SK-N-SH treated with all-trans-retinoic acid at 6 μM for 48 hours (cell line): Measurements from ENCODE around the gene CLEC7A.

Source experiments
- ARNTL ChIP-seq: fragments of 450-650 bp; formaldehyde crosslinking; IDR thresholded peaks from 2 replicates; pipeline ENCODE4 v1.5.0; 2020; ENCODE audit warnings: low read depth, mild to moderate bottlenecking, moderate library complexity, borderline replicate concordance
- GLIS3 ChIP-seq: fragments of 250-450 bp; sonication (Bioruptor Pico); IDR thresholded peaks from 2 replicates; pipeline ENCODE4 v1.5.0; 2020; ENCODE audit warnings: mild to moderate bottlenecking, moderate library complexity
- PATZ1 ChIP-seq: fragments of 250-450 bp; sonication (Bioruptor Pico); IDR thresholded peaks from 2 replicates; pipeline ENCODE4 v1.8.0; 2020; ENCODE audit warnings: mild to moderate bottlenecking, moderate library complexity, borderline replicate concordance
- RARB ChIP-seq: fragments of 250-450 bp; sonication (Bioruptor Pico); IDR thresholded peaks from 2 replicates; pipeline ENCODE4 v1.8.0; 2021; ENCODE audit warnings: mild to moderate bottlenecking, moderate library complexity
- ZFP30 ChIP-seq: fragments of 450-650 bp; formaldehyde crosslinking; IDR thresholded peaks from 2 replicates; pipeline ENCODE4 v1.5.0; 2022; ENCODE audit warnings: mild to moderate bottlenecking, moderate library complexity
- ZNF70 ChIP-seq: fragments of 450-650 bp; formaldehyde crosslinking; IDR thresholded peaks from 2 replicates; pipeline ENCODE4 v1.5.0; 2020; ENCODE audit warnings: mild to moderate bottlenecking, moderate library complexity
- TF ChIP-seq, protein P1 (sequence below): fragments of 250-450 bp; sonication (Bioruptor Pico); IDR thresholded peaks from 2 replicates; pipeline ENCODE4 v1.5.0; 2020; ENCODE audit warnings: mild to moderate bottlenecking, moderate library complexity
- TF ChIP-seq, protein P2 (sequence below): fragments of 250-450 bp; sonication (Bioruptor Pico); IDR thresholded peaks from 2 replicates; pipeline ENCODE4 v1.5.1; 2020; ENCODE audit warnings: low read depth, mild to moderate bottlenecking, moderate library complexity

GRCh38 chr12:10097521-10097920, 32.5 kb downstream of the CLEC7A start:
- TF ChIP-seq RARB (CRISPR knock-in tag) = no peak
- TF ChIP-seq GLIS3 (CRISPR knock-in tag) = no peak
- TF ChIP-seq, protein P1, sequence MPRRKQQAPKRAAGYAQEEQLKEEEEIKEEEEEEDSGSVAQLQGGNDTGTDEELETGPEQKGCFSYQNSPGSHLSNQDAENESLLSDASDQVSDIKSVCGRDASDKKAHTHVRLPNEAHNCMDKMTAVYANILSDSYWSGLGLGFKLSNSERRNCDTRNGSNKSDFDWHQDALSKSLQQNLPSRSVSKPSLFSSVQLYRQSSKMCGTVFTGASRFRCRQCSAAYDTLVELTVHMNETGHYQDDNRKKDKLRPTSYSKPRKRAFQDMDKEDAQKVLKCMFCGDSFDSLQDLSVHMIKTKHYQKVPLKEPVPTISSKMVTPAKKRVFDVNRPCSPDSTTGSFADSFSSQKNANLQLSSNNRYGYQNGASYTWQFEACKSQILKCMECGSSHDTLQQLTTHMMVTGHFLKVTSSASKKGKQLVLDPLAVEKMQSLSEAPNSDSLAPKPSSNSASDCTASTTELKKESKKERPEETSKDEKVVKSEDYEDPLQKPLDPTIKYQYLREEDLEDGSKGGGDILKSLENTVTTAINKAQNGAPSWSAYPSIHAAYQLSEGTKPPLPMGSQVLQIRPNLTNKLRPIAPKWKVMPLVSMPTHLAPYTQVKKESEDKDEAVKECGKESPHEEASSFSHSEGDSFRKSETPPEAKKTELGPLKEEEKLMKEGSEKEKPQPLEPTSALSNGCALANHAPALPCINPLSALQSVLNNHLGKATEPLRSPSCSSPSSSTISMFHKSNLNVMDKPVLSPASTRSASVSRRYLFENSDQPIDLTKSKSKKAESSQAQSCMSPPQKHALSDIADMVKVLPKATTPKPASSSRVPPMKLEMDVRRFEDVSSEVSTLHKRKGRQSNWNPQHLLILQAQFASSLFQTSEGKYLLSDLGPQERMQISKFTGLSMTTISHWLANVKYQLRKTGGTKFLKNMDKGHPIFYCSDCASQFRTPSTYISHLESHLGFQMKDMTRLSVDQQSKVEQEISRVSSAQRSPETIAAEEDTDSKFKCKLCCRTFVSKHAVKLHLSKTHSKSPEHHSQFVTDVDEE = no peak
- no peak for TF ChIP-seq ZNF70 (CRISPR knock-in tag)
- no peak for TF ChIP-seq ZFP30
- TF ChIP-seq PATZ1 (CRISPR knock-in tag) = no peak
- TF ChIP-seq, protein P2, sequence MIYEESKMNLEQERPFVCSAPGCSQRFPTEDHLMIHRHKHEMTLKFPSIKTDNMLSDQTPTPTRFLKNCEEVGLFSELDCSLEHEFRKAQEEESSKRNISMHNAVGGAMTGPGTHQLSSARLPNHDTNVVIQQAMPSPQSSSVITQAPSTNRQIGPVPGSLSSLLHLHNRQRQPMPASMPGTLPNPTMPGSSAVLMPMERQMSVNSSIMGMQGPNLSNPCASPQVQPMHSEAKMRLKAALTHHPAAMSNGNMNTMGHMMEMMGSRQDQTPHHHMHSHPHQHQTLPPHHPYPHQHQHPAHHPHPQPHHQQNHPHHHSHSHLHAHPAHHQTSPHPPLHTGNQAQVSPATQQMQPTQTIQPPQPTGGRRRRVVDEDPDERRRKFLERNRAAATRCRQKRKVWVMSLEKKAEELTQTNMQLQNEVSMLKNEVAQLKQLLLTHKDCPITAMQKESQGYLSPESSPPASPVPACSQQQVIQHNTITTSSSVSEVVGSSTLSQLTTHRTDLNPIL (CRISPR knock-in tag) = no peak
- TF ChIP-seq ARNTL (CRISPR knock-in tag) = no peak
